ENCODE results near the gene RPRD1B. TPM values are rescaled to one million over a fixed set of nuclear protein-coding genes. Genes with fewer than 3 reads are reported as not detected.

The RPRD1B gene
- total and polyA plus RNA-seq, 2 experiments from 2014 or later, result 7.3 to 24.3 TPM

DNA sequence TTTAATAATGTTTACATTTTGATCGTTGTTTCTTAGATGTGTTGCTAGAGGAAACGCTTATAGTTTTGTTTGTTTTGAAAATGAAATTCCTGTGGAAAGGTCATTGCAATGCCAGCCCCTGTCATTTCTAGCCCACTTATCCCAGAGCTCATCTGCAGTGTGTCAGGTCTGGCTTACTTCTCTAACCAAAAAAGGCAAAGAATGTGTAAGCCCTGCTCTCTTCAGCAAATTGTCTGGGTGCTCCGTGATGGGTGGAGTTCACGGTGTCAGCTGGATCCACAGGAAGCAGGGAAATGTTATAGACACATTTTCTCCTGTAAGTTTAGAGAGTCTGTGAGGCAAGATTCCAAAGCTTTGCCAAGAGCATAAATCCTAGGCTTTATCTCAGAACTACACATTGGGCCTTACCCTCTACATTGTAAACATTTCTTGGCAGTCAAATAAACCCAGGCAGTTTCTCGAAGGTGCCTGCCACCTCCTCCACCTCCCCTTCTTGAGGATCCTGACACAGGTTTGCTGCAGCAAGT lies 50.9 kb downstream of the RPRD1B start:
- Histone ChIP-seq H3K27ac (ENCODE audit: low read depth) (no peak overlapping the region), H3K79me2 (replicated peaks; ENCODE audit: insufficient read depth) (peaks cover 39% of the 10 kb centered on the region), H3K4me1 (ENCODE audit: insufficient read depth) (no peaks in the 10 kb centered on the region), H3K9me2 (ENCODE audit: insufficient read depth) (no peaks in the 10 kb centered on the region), H3K36me3 (ENCODE audit: insufficient read depth) (no peaks in the 10 kb centered on the region), H3F3A (replicated peaks; ENCODE audit: low read depth) (no peaks in the 10 kb centered on the region), H3K4me3 (no peak overlapping the region), H2AFZ (no peak overlapping the region), H3K27me3 (ENCODE audit: insufficient read depth) (no peaks in the 10 kb centered on the region), H3K4me2 (no peak overlapping the region), H4K20me1 (replicated peaks; ENCODE audit: insufficient read depth) (peaks cover 17% of the 10 kb centered on the region)
- no peaks in the 10 kb centered on the region for H3K4me1 Mint-ChIP-seq
- H3K27me3 Mint-ChIP-seq (ENCODE audit: insufficient read depth, low read depth, poor library complexity), result no peaks in the 10 kb centered on the region
- H3K36me3 Mint-ChIP-seq (ENCODE audit: low read depth), result peaks cover 30% of the 10 kb centered on the region; the same call in 2 of the 3 replicates
- no peak overlapping the region for H3K4me3 Mint-ChIP-seq
- no peak overlapping the region for H3K27ac Mint-ChIP-seq
- TF ChIP-seq, protein P1, sequence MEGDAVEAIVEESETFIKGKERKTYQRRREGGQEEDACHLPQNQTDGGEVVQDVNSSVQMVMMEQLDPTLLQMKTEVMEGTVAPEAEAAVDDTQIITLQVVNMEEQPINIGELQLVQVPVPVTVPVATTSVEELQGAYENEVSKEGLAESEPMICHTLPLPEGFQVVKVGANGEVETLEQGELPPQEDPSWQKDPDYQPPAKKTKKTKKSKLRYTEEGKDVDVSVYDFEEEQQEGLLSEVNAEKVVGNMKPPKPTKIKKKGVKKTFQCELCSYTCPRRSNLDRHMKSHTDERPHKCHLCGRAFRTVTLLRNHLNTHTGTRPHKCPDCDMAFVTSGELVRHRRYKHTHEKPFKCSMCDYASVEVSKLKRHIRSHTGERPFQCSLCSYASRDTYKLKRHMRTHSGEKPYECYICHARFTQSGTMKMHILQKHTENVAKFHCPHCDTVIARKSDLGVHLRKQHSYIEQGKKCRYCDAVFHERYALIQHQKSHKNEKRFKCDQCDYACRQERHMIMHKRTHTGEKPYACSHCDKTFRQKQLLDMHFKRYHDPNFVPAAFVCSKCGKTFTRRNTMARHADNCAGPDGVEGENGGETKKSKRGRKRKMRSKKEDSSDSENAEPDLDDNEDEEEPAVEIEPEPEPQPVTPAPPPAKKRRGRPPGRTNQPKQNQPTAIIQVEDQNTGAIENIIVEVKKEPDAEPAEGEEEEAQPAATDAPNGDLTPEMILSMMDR (conservative IDR thresholded peaks at IDR 0.05; ENCODE audit: low read depth in 2 of 2), result no peak
- TF ChIP-seq POLR2AphosphoS5 (IDR thresholded peaks at IDR 0.05; ENCODE audit: low read depth) (no peak), STAT1 (IDR thresholded peaks at IDR 0.05; ENCODE audit: unreplicated experiment) (no peak), EZH2 (IDR thresholded peaks at IDR 0.05; ENCODE audit: low read depth, unreplicated experiment) (no peak), NANOG (IDR thresholded peaks at IDR 0.05; ENCODE audit: borderline replicate concordance) (no peak), ZNF331 (CRISPR knock-in tag; IDR thresholded peaks at IDR 0.05; ENCODE audit: low read depth) (no peak), CREB1 (CRISPR knock-in tag; IDR thresholded peaks at IDR 0.05; ENCODE audit: low read depth) (no peak), ZNF114 (CRISPR knock-in tag; IDR thresholded peaks at IDR 0.05) (no peak), JUNB (IDR thresholded peaks at IDR 0.05; ENCODE audit: unreplicated experiment) (no peak), ETS1 (IDR thresholded peaks at IDR 0.05) (no peak), EZH2phosphoT487 (IDR thresholded peaks at IDR 0.05; ENCODE audit: unreplicated experiment) (no peak)
- TF ChIP-seq, protein P2, sequence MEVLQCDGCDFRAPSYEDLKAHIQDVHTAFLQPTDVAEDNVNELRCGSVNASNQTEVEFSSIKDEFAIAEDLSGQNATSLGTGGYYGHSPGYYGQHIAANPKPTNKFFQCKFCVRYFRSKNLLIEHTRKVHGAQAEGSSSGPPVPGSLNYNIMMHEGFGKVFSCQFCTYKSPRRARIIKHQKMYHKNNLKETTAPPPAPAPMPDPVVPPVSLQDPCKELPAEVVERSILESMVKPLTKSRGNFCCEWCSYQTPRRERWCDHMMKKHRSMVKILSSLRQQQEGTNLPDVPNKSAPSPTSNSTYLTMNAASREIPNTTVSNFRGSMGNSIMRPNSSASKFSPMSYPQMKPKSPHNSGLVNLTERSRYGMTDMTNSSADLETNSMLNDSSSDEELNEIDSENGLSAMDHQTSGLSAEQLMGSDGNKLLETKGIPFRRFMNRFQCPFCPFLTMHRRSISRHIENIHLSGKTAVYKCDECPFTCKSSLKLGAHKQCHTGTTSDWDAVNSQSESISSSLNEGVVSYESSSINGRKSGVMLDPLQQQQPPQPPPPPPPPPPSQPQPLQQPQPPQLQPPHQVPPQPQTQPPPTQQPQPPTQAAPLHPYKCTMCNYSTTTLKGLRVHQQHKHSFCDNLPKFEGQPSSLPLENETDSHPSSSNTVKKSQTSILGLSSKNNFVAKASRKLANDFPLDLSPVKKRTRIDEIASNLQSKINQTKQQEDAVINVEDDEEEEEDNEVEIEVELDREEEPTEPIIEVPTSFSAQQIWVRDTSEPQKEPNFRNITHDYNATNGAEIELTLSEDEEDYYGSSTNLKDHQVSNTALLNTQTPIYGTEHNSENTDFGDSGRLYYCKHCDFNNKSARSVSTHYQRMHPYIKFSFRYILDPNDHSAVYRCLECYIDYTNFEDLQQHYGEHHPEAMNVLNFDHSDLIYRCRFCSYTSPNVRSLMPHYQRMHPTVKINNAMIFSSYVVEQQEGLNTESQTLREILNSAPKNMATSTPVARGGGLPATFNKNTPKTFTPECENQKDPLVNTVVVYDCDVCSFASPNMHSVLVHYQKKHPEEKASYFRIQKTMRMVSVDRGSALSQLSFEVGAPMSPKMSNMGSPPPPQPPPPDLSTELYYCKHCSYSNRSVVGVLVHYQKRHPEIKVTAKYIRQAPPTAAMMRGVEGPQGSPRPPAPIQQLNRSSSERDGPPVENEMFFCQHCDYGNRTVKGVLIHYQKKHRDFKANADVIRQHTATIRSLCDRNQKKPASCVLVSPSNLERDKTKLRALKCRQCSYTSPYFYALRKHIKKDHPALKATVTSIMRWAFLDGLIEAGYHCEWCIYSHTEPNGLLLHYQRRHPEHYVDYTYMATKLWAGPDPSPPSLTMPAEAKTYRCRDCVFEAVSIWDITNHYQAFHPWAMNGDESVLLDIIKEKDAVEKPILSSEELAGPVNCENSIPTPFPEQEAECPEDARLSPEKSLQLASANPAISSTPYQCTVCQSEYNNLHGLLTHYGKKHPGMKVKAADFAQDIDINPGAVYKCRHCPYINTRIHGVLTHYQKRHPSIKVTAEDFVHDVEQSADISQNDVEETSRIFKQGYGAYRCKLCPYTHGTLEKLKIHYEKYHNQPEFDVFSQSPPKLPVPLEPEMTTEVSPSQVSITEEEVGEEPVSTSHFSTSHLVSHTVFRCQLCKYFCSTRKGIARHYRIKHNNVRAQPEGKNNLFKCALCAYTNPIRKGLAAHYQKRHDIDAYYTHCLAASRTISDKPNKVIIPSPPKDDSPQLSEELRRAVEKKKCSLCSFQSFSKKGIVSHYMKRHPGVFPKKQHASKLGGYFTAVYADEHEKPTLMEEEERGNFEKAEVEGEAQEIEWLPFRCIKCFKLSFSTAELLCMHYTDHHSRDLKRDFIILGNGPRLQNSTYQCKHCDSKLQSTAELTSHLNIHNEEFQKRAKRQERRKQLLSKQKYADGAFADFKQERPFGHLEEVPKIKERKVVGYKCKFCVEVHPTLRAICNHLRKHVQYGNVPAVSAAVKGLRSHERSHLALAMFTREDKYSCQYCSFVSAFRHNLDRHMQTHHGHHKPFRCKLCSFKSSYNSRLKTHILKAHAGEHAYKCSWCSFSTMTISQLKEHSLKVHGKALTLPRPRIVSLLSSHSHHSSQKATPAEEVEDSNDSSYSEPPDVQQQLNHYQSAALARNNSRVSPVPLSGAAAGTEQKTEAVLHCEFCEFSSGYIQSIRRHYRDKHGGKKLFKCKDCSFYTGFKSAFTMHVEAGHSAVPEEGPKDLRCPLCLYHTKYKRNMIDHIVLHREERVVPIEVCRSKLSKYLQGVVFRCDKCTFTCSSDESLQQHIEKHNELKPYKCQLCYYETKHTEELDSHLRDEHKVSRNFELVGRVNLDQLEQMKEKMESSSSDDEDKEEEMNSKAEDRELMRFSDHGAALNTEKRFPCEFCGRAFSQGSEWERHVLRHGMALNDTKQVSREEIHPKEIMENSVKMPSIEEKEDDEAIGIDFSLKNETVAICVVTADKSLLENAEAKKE (CRISPR knock-in tag; IDR thresholded peaks at IDR 0.05), result no peak
- TF ChIP-seq, protein P3, sequence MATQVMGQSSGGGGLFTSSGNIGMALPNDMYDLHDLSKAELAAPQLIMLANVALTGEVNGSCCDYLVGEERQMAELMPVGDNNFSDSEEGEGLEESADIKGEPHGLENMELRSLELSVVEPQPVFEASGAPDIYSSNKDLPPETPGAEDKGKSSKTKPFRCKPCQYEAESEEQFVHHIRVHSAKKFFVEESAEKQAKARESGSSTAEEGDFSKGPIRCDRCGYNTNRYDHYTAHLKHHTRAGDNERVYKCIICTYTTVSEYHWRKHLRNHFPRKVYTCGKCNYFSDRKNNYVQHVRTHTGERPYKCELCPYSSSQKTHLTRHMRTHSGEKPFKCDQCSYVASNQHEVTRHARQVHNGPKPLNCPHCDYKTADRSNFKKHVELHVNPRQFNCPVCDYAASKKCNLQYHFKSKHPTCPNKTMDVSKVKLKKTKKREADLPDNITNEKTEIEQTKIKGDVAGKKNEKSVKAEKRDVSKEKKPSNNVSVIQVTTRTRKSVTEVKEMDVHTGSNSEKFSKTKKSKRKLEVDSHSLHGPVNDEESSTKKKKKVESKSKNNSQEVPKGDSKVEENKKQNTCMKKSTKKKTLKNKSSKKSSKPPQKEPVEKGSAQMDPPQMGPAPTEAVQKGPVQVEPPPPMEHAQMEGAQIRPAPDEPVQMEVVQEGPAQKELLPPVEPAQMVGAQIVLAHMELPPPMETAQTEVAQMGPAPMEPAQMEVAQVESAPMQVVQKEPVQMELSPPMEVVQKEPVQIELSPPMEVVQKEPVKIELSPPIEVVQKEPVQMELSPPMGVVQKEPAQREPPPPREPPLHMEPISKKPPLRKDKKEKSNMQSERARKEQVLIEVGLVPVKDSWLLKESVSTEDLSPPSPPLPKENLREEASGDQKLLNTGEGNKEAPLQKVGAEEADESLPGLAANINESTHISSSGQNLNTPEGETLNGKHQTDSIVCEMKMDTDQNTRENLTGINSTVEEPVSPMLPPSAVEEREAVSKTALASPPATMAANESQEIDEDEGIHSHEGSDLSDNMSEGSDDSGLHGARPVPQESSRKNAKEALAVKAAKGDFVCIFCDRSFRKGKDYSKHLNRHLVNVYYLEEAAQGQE (IDR thresholded peaks at IDR 0.05; ENCODE audit: unreplicated experiment), result no peak
- H3K9me3 Mint-ChIP-seq, result no peaks in the 10 kb centered on the region
- ATAC-seq (no peak), DNase-seq (ENCODE audit: low spot score) (no peak)
